AG10803 (cell line): ENCODE measurements around the gene BACE1-AS.

Experiments
- DNase-seq: peaks from one replicate; pipeline ENCODE4 v3.0.0; 2010; ENCODE audit warnings: low read depth
- H3K4me3 ChIP-seq: 2 replicates; pipeline ENCODE4 v1.5.1; 2011; ENCODE audit warnings: mild to moderate bottlenecking, low read length, control low read depth
- CTCF ChIP-seq: conservative IDR thresholded peaks from 2 replicates; pipeline ENCODE4 v1.5.1; 2011; ENCODE audit warnings: mild to moderate bottlenecking, low read length, control low read depth, inconsistent platforms

The BACE1-AS gene

GRCh38 chr11:117335399-117335798, 44.3 kb downstream of the BACE1-AS start:
- no peak for DNase-seq
- no peak overlapping the region for H3K4me3 ChIP-seq
- no peak for TF ChIP-seq CTCF

GRCh38 chr11:117337076-117337475, 45.9 kb downstream of the BACE1-AS start:
- DNase-seq, result no peak
- no peak for TF ChIP-seq CTCF
- no peak overlapping the region for H3K4me3 ChIP-seq
